Suprapubic skin (tissue), 3 donors: ENCODE results near the gene SOD1.

Experiments used
- CTCF ChIP-seq, 2 donors: fragments of 200-600 bp in 1 of 2; fragments of 450-650 bp in 1 of 2; sonication (generic) in 1 of 2; IDR thresholded peaks; one replicate each; pipeline ENCODE4 v1.5.1; 2016 to 2019; ENCODE audit warnings: antibody characterized with exemption in 2 of 2, mild to moderate bottlenecking in 1 of 2, moderate library complexity in 1 of 2
- POLR2A ChIP-seq, 2 donors: fragments of 450-650 bp; IDR thresholded peaks; one replicate each; pipeline ENCODE4 v1.6.1; 2017; ENCODE audit warnings: antibody characterized with exemption in 2 of 2, mild to moderate bottlenecking in 2 of 2, moderate library complexity in 2 of 2

GRCh38 chr21:31654340-31654739, 5.2 kb upstream of the SOD1 start:
- TF ChIP-seq POLR2A (IDR thresholded peaks at IDR 0.05) (no peak), CTCF (IDR thresholded peaks at IDR 0.05) (no peak)
